Stimulated activated CD8-positive, alpha-beta memory T cell treated with anti-CD3 and anti-CD28 coated beads, Interleukin-15, amount 100 ng/mL, for 4 hours (primary cell): ENCODE results near the gene TAB2.
"Not testable (repeated sequence)": the region's sequence is repeated elsewhere in the genome, so short reads cannot be mapped to it uniquely, and the experiment has no call there.

Experiments
- DNase-seq, 2 donors: peaks; one replicate each; pipeline ENCODE4 v3.0.0-alpha.2; 2020; ENCODE audit warnings: low read depth in 2 of 2

The TAB2 gene

GRCh38 chr6:149334201-149334600 lies 16.7 kb downstream of the TAB2 start:
- DNase-seq: no peak

DNA sequence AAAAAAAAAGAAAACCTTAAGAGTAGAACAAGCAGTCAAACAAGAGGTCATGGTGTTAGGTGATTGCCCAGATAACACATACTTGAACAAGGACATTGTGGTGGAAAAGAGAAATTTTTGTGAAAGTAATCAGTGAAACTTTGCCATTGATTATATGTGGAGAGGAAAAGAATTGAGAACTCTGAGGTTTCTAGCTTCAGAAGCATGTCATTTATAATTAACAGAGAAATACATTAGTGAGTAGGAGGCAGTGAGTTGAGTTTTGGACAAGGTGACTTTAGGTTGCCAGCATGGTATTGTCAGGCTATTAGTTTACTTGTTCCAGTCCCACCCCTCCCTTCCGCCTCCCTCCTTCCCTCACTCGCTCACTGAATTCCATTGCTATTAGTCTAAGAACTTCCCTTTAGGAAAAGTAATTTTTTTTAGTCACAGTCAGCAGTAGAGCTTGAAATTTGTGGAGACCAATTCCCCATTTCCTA lies 17.2 kb downstream of the TAB2 start:
- no peak for DNase-seq

DNA sequence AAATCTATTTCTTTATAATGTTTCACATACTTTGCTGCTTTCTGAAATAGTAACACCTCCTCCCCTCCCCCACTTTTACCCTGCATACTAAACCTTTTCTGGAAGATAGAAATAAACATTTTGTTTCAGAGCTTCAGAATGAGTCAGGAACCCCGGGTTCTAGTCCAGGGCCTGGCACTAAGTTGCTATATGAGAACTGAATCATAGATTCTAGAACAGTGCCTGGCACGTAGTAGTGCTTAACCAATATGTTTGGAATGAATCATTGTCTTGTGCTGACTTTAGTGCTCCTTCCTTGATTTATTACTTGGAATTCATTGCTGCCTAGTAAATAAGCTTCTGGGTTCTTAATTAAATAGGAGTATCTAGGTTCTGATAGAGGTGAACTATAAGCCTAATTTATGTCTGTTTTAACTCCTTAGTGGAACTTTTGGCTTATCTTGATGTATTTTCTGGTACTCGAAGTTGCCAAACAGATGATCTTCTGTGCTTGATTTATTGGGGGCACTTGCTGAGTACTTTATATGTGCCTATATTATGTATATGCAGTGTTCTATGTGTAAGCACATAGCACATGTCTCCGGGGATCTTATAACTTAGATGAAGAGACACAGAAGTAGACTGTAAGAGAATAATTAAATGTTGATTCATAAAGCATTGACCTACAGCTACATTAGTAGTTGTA lies 18.6 kb downstream of the TAB2 start:
- DNase-seq: peak in 1 of 2 donors; percentile 19

- DNase-seq: no peak
Measured at GRCh38 chr6:149336609-149336928, 19.1 kb downstream of the TAB2 start.

DNA sequence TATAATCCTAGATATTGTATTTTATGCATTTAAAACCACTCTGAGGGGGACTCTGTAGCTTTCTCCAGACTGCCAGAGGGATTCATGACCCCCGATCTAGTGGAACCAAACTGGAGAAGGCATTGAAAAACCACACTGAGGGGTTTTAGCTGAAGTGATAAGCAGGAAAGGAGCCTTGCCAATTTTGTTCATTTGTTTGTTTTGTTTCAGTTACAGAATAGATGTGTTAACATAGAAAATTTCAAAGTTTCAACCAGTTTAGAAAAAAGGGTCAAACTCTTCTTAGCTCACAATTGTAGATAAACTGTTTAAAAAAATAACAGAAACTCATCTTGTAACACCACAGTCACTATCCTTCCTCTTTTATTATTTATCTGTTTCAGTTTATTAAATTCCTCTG lies 19.8 kb downstream of the TAB2 start:
- no peak for DNase-seq

DNA sequence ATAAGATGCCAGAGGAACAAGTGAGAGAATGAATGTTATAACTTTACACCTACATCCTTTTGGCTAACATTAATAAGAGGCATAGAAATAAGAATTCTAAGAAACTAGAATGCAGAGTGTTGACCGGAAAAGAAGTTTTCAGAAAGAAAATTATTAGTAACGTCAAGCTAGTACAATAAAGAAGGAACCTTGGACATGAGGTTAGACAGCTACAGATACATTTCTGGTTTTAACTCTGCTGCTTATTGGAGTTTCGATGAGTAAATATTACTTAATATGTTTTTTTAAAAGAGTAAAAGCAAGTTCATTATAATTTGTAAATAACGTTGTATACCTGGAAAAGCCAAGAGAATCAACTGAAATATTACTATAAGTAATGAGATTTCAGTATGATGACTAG lies 22.7 kb downstream of the TAB2 start:
- no peak for DNase-seq

- DNase-seq: no peak
Measured at GRCh38 chr6:149342525-149342924, 25.0 kb downstream of the TAB2 start.

GRCh38 chr6:149343501-149343900 lies 26.0 kb downstream of the TAB2 start:
- no peak for DNase-seq

DNA sequence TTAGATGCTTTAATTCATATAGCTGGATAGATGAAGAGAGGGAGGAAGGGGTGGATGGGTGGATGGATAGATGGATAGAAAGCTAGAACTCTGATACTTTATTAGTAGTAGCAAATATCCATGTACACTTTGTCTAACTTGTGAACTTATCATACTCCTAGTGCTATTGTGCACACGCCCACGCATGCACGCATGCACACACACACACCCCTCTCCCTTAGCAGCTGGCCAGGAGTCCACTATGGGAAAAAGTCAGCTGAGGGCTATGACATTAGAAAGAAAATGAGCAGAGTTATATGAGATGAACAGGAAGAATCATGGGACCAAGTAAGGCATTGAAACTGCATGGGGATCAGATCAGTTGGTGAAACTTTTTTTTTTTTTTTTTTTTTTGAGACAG lies 28.6 kb downstream of the TAB2 start:
- DNase-seq: no peak

GRCh38 chr6:149347067-149347466 lies 29.6 kb downstream of the TAB2 start:
- DNase-seq: no peak

DNA sequence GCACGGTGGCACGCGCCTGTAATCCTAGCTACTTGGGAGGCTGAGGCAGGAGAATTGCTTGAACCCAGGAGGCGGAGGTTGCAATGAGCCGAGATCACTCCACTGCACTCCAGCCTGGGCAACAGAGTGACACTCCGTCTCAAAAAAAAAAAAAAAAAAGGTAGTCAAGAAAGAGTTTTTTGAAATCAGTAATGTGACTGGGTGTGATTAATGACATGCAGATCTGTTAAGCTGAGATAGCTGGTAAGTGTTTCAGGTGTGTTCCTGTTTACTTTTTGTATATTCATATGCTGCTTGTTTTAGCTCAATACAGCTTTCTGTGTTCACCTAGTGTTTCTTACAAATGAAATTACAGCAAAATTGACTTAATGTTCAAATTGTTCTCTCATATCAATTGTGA lies 31.8 kb downstream of the TAB2 start:
- not testable (repeated sequence) for DNase-seq

GRCh38 chr6:149354009-149354408 lies 36.5 kb downstream of the TAB2 start:
- DNase-seq: no peak

DNA sequence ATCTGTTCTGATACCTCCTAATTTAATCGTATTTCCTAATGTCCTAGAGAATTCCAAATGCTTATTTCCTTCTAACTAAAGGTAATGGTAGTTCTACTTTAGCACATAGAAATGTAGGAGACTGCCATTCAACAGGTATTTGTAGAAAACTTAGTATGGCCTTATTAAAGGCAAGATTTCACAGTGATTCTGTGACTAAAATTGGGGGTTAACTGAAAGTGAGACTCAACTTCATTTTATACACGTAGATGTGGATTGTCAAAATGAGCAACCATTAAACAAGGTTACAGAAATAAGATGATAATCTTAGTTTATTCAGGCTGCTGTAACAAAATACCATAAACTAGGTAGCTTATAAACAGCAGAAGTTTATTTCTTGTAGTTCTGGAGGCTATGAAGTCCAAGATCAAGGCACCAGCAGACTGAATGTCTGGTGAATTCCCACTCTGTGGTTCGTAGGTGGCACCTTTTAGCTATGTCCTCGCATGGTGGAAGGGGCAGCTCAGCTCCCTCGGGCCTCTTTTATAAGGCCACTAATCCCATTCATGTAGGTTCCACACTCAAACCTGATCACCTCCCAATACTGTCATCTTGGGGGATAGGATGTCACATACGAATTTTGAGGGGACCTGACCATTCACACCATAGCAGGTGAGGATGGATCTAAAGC lies 38.7 kb downstream of the TAB2 start:
- DNase-seq: no peak

- DNase-seq: no peak
Measured at GRCh38 chr6:149357726-149358538, 40.4 kb downstream of the TAB2 start.

DNA sequence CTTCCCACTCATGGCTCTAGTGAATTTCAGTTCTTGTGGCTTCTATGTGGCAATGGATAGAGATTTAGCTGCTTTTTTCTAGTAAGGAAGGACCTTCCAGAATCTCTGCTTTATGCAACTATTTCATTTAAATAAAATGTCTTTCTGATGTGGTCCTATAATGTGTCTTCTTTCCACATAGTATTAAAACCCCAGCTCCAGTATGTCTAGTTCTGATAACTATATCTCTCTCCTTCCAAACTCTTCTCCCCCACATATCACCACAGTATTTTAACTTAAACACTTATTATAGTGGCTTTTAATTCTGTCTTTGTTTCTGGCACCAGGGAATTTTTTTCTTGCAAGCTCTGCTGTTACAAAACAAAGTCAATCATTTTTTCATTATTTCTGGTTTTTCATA lies 41.9 kb downstream of the TAB2 start:
- no peak for DNase-seq

GRCh38 chr6:149360536-149360935 lies 43.0 kb downstream of the TAB2 start:
- DNase-seq: no peak

DNA sequence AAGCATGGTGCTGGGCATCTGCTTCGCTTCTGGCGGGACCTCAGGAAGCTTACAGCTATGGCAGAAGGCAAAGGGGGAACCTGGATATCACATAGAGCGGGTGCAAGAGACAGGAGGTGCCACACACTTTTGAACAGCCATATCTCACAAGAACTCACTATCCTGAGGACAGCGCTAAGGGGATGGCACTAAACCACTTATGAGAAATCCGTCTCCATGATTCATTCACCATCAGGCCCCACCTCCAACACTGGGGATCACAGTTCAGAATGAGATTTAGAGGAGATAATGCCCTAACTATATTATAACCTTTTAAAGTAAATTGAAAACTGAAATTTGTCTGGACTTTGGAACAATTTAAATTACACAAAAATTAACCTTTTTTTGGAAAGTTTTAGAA lies 44.8 kb downstream of the TAB2 start:
- DNase-seq: no peak

DNA sequence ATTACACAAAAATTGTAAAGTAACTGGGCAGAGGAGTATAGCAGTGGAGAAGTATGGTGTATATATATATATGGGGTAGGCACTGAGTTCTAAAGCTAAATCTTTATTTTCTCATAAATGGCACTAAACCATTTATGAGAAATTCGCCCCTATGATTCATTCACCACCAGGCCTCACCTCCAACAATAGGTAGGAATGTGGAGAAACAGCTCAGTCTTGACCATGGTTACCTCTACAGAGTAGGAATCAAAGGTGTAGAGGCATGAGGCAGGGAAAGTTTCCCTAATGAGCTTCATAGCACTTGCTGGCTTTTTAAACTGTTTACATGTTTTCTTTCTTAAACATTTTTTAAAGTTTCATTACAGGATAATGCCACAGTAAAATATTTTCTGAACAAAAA lies 45.6 kb downstream of the TAB2 start:
- no peak for DNase-seq

DNA sequence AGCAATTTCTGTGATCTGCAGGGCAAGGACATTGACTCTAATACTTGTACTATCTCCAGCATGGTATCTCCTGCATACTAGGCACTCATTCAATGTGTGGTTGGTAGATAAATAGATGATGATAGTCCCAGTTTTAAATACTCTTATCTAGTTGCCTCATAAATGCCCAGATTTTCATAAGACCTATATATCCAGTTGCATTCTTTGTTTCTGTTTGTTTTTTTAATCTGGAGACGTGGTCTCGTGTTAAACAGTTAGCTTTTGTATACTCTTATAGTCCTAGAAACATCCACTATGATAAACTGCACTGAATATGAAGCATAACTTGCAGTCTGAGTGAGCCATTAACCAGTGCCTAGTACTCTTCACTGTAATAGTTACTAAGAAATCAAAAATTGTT lies 47.0 kb downstream of the TAB2 start:
- DNase-seq: no peak

DNA sequence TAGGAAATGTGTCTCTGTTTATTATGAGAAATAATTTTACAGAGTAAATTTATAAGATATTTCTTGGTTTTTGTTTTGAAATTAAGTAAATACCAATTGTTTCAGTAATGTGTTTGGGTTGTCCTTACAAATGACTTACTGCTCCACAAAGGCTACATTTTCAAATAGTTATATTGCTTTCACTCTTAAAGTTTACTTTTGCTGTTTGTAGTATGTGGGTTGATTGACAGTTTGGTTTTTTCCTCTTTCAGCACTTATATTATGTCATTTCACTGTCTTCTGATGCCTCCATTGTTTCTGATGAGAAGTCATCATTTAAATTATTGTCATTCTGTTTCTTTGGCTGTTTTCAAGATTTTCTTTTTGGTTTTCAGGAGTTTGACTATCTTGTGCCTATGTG lies 47.7 kb downstream of the TAB2 start:
- no peak for DNase-seq

DNA sequence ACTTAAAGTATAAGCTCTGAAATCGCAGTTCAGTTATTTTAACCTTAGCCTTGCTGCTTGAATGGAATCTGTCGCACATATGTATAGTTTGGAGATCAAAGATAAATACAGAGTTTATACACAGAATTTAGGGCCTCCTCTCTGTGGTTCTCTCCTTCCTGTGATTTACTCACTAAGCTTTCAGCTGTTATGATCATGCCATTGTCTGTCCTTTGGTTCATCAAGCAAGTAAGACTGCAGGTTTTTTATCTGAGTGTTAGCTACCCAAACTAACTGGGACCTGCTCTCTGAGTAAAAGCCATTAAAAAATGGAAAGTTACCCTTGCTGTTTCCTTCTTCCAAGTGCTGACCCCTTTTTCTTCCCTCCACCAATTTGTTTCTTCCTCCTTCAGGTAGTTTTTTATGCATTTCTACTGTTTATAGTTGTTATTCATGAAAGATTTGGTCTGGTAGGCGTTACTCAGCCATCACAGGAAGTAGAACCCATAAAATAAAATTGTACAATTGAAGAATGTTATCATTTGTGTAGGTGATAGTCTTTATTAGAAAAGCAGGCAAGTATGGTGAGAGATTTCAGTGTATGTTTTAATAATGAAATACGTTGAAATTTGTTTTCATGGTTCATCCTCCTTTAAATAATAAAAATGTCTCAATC lies 48.9 kb downstream of the TAB2 start:
- no peak for DNase-seq

- DNase-seq: no peak
Measured at GRCh38 chr6:149368065-149368464, 50.6 kb downstream of the TAB2 start.
